ENCODE data around the gene ERGIC1.

GRCh38 chr5:172789687-172790495 lies 44.2 kb upstream of the ERGIC1 start:
- TF ChIP-seq CTCF (IDR thresholded peaks at IDR 0.05; ENCODE audit: low read depth, low read length, poor library complexity, severe bottlenecking) (no peak), EZH2phosphoT487 (IDR thresholded peaks at IDR 0.05; ENCODE audit: borderline replicate concordance, low read length) (no peak)
